SK-N-SH (cell line): ENCODE results near the gene ZAP70. TPM values are rescaled to one million over a fixed set of nuclear protein-coding genes. Genes with fewer than 3 reads are reported as not detected.

Experiments
- CTCF ChIA-PET: fragments of 300-600, 350-600 bp; formaldehyde crosslinking; extraction: SDS; loops from one replicate; lab custom pipeline; 2021; lab: Yijun Ruan, JAX
- POLR2A ChIA-PET: fragments of 350-600 bp; sonication (Branson Sonifier 250); formaldehyde crosslinking; extraction: SDS; loops from one replicate; lab custom pipeline; 2020; ENCODE audit warnings: antibody characterized with exemption, inconsistent platforms; lab: Yijun Ruan, JAX
- DNase-seq: peaks from one replicate; pipeline ENCODE4 v3.0.0; 2012
- H2AFZ ChIP-seq: fragments of 200-600 bp; sonication (generic); 2 replicates; pipeline ENCODE4 v1.8.1; 2016; ENCODE audit warnings: antibody characterized with exemption, mild to moderate bottlenecking, low read depth
- H3F3A ChIP-seq: fragments of 200-600 bp; sonication (generic); replicated peaks from 2 replicates; pipeline ENCODE3; 2016; ENCODE audit warnings: antibody characterized with exemption, mild to moderate bottlenecking; ENCODE audit not compliant: insufficient read depth
- H3K27ac ChIP-seq, 2 experiments: fragments of 200-500 bp in 1 of 2; fragments of 200-600 bp in 1 of 2; sonication (Bioruptor generic) in 1 of 2; sonication (generic), shearing (Covaris generic) in 1 of 2; 2 replicates each; pipeline versions ENCODE4 v1.5.1 to v1.6.1; 2014 to 2016; ENCODE audit warnings: low read depth in 2 of 2, inconsistent platforms in 1 of 2, low read length in 1 of 2, mild to moderate bottlenecking in 1 of 2, mixed read lengths in 1 of 2
- H3K27me3 ChIP-seq: fragments of 200-600 bp; sonication (generic), shearing (Covaris generic); 2 replicates; pipeline ENCODE4 v1.6.1; 2016; ENCODE audit warnings: mixed run types; ENCODE audit not compliant: insufficient read depth
- H3K36me3 ChIP-seq, 2 experiments: fragments of 200-500 bp in 1 of 2; fragments of 200-600 bp in 1 of 2; sonication (Bioruptor generic) in 1 of 2; sonication (generic) in 1 of 2; replicated peaks in 1 of 2; 2 replicates each; pipeline versions ENCODE3 to v1.5.1; 2014 to 2016; ENCODE audit warnings: low read length in 1 of 2, mild to moderate bottlenecking in 1 of 2; ENCODE audit not compliant: insufficient read depth in 2 of 2, control insufficient read depth in 1 of 2
- H3K4me1 ChIP-seq, 2 experiments: fragments of 200-500 bp in 1 of 2; fragments of 200-600 bp in 1 of 2; sonication (Bioruptor generic) in 1 of 2; sonication (generic), shearing (Covaris generic) in 1 of 2; 2 replicates each; pipeline versions ENCODE4 v1.5.1 to v1.6.1; 2014 to 2016; ENCODE audit warnings: low read depth in 1 of 2, low read length in 1 of 2, mixed run types in 1 of 2; ENCODE audit not compliant: insufficient read depth in 2 of 2, control insufficient read depth in 1 of 2
- H3K4me2 ChIP-seq: fragments of 200-600 bp; sonication (generic), shearing (Covaris generic); 2 replicates; pipeline ENCODE4 v1.6.1; 2017; ENCODE audit warnings: mixed run types
- H3K4me3 ChIP-seq, 2 experiments: fragments of 200-500 bp in 1 of 2; fragments of 200-600 bp in 1 of 2; sonication (Bioruptor generic) in 1 of 2; sonication (generic), shearing (Covaris generic) in 1 of 2; 2 replicates each; pipeline versions ENCODE4 v1.5.1 to v1.8.1; 2014 to 2016; ENCODE audit warnings: low read depth in 2 of 2, inconsistent platforms in 1 of 2, low read length in 1 of 2, mild to moderate bottlenecking in 1 of 2, mixed read lengths in 1 of 2, moderate library complexity in 1 of 2
- H3K79me2 ChIP-seq: fragments of 200-600 bp; sonication (generic); 2 replicates; pipeline ENCODE4 v1.8.1; 2017; ENCODE audit warnings: mild to moderate bottlenecking; ENCODE audit not compliant: insufficient read depth
- H3K9ac ChIP-seq: fragments of 200-600 bp; sonication (generic); 2 replicates; pipeline ENCODE4 v1.6.1; 2017; ENCODE audit warnings: mixed run types
- H3K9me2 ChIP-seq: fragments of 200-600 bp; sonication (generic); 2 replicates; pipeline ENCODE4 v1.6.1; 2017; ENCODE audit warnings: mixed run types
- H3K9me3 ChIP-seq: fragments of 200-600 bp; sonication (generic); 2 replicates; pipeline ENCODE4 v1.6.1; 2017; ENCODE audit warnings: mixed run types, mild to moderate bottlenecking, moderate library complexity
- H4K20me1 ChIP-seq: fragments of 200-600 bp; sonication (generic); 2 replicates; pipeline ENCODE4 v1.6.1; 2017; ENCODE audit warnings: mild to moderate bottlenecking, mixed run types; ENCODE audit not compliant: insufficient read depth
- CTCF ChIP-seq: fragments of 200-600 bp; sonication (generic); IDR thresholded peaks from 2 replicates; pipeline ENCODE4 v1.6.1; 2017; ENCODE audit warnings: antibody characterized with exemption, mild to moderate bottlenecking, moderate library complexity
- ELF1 ChIP-seq: IDR thresholded peaks from 2 replicates; pipeline ENCODE4 v1.4.0; 2012
- GATA2 ChIP-seq: sonication (generic); formaldehyde crosslinking; IDR thresholded peaks from 2 replicates; pipeline ENCODE4 v1.5.0; 2020; ENCODE audit warnings: mild to moderate bottlenecking, missing genetic modification reagents
- IRF3 ChIP-seq: fragments of 150-350 bp; IDR thresholded peaks from 2 replicates; pipeline ENCODE4 v1.6.1; 2016; ENCODE audit warnings: mild to moderate bottlenecking, low read depth, low read length
- MEF2A ChIP-seq: IDR thresholded peaks from 2 replicates; pipeline ENCODE4 v1.4.0; 2012; ENCODE audit warnings: low read depth, borderline replicate concordance
- MXI1 ChIP-seq: IDR thresholded peaks from 2 replicates; pipeline ENCODE4 v1.6.1; 2012; ENCODE audit warnings: mild to moderate bottlenecking, low read depth, low read length, improper control_type of control experiment
- NFIC ChIP-seq: IDR thresholded peaks from 2 replicates; pipeline ENCODE4 v1.4.0; 2012; ENCODE audit warnings: borderline replicate concordance
- PBX3 ChIP-seq: IDR thresholded peaks from 2 replicates; pipeline ENCODE4; 2012
- REST ChIP-seq: IDR thresholded peaks from 2 replicates; pipeline ENCODE4 v1.6.1; 2012; ENCODE audit warnings: mild to moderate bottlenecking, low read depth, low read length, moderate library complexity
- RFX5 ChIP-seq: IDR thresholded peaks from 2 replicates; pipeline ENCODE4 v1.6.1; 2012; ENCODE audit warnings: mild to moderate bottlenecking, improper control_type of control experiment, low read length
- RXRA ChIP-seq: IDR thresholded peaks from 2 replicates; pipeline ENCODE4 v1.4.0; 2012; ENCODE audit warnings: low read depth, mild to moderate bottlenecking, borderline replicate concordance
- SIN3A ChIP-seq: IDR thresholded peaks from 2 replicates; pipeline ENCODE4 v1.6.1; 2012; ENCODE audit warnings: low read depth, mild to moderate bottlenecking, low read length, moderate library complexity, borderline replicate concordance
- TCF12 ChIP-seq: IDR thresholded peaks from 2 replicates; pipeline ENCODE4 v1.4.0; 2012
- TEAD4 ChIP-seq: IDR thresholded peaks from 2 replicates; pipeline ENCODE4 v1.4.0; 2012; ENCODE audit warnings: mild to moderate bottlenecking, borderline replicate concordance; ENCODE audit not compliant: insufficient read depth
- USF1 ChIP-seq: IDR thresholded peaks from 2 replicates; pipeline ENCODE4 v1.4.0; 2012; ENCODE audit warnings: low read depth, borderline replicate concordance
- USF2 ChIP-seq: fragments of 150-350 bp; IDR thresholded peaks from 2 replicates; pipeline ENCODE4 v1.6.1; 2017; ENCODE audit warnings: antibody characterized with exemption, low read length, low read depth, borderline replicate concordance
- ZBTB33 ChIP-seq: IDR thresholded peaks from 2 replicates; pipeline ENCODE4 v1.4.0; 2012; ENCODE audit warnings: low read depth, borderline replicate concordance
- WGBS: methylation state at CpG from one replicate; pipeline ENCODE4 v1.1.6; 2017; ENCODE audit warnings: low lambda C conversion rate; 5-methylcytosine and 5-hydroxymethylcytosine counted together
- polyA plus RNA-seq, 3 experiments: library from polyadenylated mRNA; depleted of rRNA; stranded (reverse); fragments of >200 nt; gene quantifications; 2 replicates each; pipeline ENCODE4 v1.2.3, GENCODE V29; 2012

ZAP70 gene
- polyA plus RNA-seq, 1 of the 3 experiments (the other 2 are of a cell fraction), result 0.05 TPM

GRCh38 chr2:97706112-97706511 lies 7.3 kb upstream of the ZAP70 start:
- Histone ChIP-seq H3K4me2 (no peak overlapping the region), H3K4me1 (peaks cover 0 to 5% of the 10 kb centered on the region in 2 experiments; a peak in 1 of 4 replicates), H3F3A (no peaks in the 10 kb centered on the region), H3K27ac (no peak overlapping the region), H3K9me2 (no peaks in the 10 kb centered on the region), H2AFZ (no peak overlapping the region), H3K27me3 (no peaks in the 10 kb centered on the region), H3K36me3 (no peaks in the 10 kb centered on the region), H3K9ac (no peak overlapping the region), H3K4me3 (no peak overlapping the region), H3K79me2 (no peaks in the 10 kb centered on the region), H4K20me1 (no peaks in the 10 kb centered on the region), H3K9me3 (no peaks in the 10 kb centered on the region)
- DNase-seq, result no peak
- POLR2A ChIA-PET, result no interaction called here
- TF ChIP-seq RXRA, result no peak
- TF ChIP-seq RFX5, result no peak
- no peak for TF ChIP-seq USF2
- TF ChIP-seq IRF3, result no peak
- TF ChIP-seq SIN3A, result no peak
- no peak for TF ChIP-seq REST
- no peak for TF ChIP-seq NFIC
- TF ChIP-seq PBX3, result no peak
- no peak for TF ChIP-seq ELF1
- TF ChIP-seq MXI1, result no peak
- TF ChIP-seq ZBTB33, result no peak
- TF ChIP-seq TEAD4, result no peak
- no peak for TF ChIP-seq MEF2A
- no peak for TF ChIP-seq TCF12
- no peak for TF ChIP-seq GATA2
- no peak for TF ChIP-seq USF1
- TF ChIP-seq CTCF, result no peak
- CTCF ChIA-PET, result interaction anchor here (1.0 to 8.1 kb wide), 5 partner anchors 8 to 679 kb away, joined by 3 to 90 read pairs (median 4); no protein-coding TSS in a partner anchor
- 87% methylated on average over 13 of the region's 13 CpGs for WGBS
